GM19468 (cell line): ENCODE data around the gene GYS1.
"Not testable (repeated sequence)": the region's sequence is repeated elsewhere in the genome, so short reads cannot be mapped to it uniquely, and the experiment has no call there.

Experiments used
- ATAC-seq: cut with Tn5 transposase; IDR thresholded peaks from one replicate; pipeline ENCODE4 v1.9.1; 2021; ENCODE audit warnings: mild to moderate bottlenecking, moderate library complexity, moderate number of reproducible peaks; ENCODE audit not compliant: unreplicated experiment; ENCODE audit errors: extremely low read depth

The GYS1 gene

GRCh38 chr19:48993175-48994034 lies at the start of gene GYS1, which contains the start of gene RUVBL2:
Gene GYS1 (minus strand): TSS chr19:48993309. CDS start chr19:48993112, 197 bp downstream.
Gene RUVBL2 (plus strand): TSS chr19:48993887. CDS start chr19:48993912, 25 bp downstream.
- ATAC-seq: peak; percentile 67

- not testable (repeated sequence) for ATAC-seq
Measured at GRCh38 chr19:49042666-49043065, 49.6 kb upstream of the GYS1 start.

- ATAC-seq: no peak
Measured at GRCh38 chr19:49042177-49042576, 49.1 kb upstream of the GYS1 start.

GRCh38 chr19:49039736-49040135 lies 46.6 kb upstream of the GYS1 start:
- not testable (repeated sequence) for ATAC-seq

DNA sequence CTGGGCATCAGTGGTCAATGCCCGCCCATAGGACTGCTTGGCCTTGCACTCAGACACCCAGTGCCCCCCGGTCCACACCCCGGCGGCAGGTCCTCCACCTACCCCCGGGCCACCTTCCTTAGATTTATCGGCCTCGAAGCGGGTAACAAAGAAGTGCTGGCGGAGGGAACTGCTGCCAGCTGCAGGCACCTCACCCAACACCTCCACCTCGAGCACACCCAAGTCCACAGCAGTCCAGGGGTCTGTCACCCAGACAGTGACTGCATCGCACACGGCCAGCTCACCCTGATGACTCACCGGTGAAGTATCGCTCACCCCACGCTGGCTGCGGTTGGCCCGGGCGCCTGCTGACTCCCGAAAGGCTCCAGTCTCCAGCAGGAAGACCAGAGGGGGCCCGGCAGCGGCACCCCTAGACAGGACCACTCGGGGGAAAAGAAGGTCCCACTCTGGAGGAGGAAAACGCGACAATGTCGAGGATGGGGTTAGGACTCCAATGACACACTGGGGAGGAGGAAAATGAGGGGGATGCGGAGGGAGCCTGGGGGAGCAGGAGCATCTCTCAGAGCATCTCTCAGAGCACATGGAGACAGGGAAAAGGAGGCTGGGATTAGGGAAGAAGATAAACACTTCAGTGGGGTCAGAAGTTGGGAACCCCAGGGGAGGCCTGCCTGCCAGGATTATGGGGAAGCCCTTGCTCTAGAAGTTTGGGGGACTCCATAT lies 45.6 kb upstream of the GYS1 start:
- not testable (repeated sequence) for ATAC-seq

DNA sequence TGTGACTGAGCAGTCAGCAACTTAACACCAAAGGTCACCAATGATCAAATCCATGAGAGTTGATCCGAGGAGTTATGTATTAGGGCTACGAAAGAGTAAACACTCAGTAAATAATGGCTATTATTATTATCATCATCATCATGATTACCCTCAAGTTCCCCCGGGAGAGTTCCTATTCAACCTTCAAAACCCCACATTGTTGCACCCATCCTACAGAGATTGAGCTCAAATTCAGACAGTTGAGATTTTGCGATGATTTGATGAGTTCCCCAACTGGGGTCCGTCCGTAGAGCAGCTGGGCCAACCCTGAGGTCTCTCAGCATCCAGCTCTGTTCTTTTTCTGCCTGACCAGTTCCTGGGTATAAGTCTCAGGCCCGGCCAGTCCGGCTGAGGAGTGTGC lies 45.0 kb upstream of the GYS1 start:
- ATAC-seq: not testable (repeated sequence)

DNA sequence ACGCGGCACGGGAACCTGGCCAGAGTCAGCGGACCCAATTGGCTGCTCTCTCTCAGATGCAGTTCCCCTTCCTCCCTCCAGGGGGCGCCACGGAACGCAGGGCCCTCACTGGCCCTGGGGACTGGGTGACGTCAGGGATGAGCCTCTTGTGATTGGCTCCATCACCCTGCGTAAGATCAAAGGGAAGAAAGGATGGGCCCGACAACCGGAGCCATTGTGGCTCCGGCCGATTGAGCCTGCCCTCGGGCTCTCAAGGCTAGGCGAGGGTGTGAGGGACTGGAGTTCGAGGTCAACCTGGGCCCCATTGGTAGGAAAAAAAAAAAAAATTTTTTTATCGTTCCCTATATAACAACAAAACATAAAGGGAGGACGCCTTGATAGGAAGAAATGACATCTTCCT lies 43.7 kb upstream of the GYS1 start, which contains the start of gene CGB1:
TSS of gene CGB1 (minus strand) at position 81 of the 400 bp plus-strand sequence. CDS start 184 bp downstream, outside the sequence.
- not testable (repeated sequence) for ATAC-seq

GRCh38 chr19:49031642-49032301 lies 38.7 kb upstream of the GYS1 start, which contains the start of gene CGB2:
Gene CGB2 (plus strand): TSS chr19:49031890. CDS start chr19:49032096, 206 bp downstream.
- not testable (repeated sequence) for ATAC-seq

DNA sequence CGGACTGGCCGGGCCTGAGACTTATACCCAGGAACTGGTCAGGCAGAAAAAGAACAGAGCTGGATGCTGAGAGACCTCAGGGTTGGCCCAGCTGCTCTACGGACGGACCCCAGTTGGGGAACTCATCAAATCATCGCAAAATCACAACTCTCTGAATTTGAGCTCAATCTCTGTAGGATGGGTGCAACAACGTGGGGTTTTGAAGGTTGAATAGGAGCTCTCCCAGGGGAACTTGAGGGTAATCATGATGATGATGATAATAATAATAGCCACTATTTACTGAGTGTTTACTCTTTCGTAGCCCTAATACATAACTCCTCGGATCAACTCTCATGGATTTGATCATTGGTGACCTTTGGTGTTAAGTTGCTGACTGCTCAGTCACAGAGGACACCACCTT lies 37.2 kb upstream of the GYS1 start:
- ATAC-seq: not testable (repeated sequence)

DNA sequence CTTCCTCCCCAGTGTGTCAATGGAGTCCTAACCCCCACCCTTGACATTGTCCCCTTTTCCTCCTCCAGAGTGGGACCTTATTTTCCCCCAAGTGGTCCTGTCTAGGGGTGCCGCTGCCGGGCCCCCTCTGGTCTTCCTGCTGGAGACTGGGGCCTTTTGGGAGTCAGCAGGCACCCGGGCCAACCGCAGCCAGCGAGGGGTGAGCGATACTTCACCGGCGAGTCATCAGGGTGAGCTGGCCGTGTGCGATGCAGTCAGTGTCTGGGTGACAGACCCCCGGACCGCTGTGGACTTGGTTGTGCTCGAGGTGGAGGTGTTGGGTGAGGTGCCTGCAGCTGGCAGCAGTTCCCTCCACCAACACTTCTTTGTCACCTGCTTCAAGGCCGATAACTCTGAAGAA lies 36.6 kb upstream of the GYS1 start:
- ATAC-seq: not testable (repeated sequence)

GRCh38 chr19:49028686-49029085 lies 35.6 kb upstream of the GYS1 start:
- not testable (repeated sequence) for ATAC-seq

DNA sequence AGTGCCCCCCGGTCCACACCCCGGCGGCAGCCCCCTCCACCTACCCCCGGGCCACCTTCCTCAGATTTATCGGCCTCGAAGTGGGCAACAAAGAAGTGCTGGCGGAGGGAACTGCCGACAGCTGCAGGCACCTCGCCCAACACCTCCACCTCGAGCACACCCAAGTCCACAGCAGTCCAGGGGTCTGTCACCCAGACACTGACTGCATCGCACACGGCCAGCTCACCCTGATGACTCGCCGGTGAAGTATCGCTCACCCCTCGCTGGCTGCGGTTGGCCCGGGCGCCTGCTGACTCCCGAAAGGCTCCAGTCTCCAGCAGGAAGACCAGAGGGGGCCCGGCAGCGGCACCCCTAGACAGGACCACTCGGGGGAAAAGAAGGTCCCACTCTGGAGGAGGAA lies 32.5 kb upstream of the GYS1 start:
- not testable (repeated sequence) for ATAC-seq

DNA sequence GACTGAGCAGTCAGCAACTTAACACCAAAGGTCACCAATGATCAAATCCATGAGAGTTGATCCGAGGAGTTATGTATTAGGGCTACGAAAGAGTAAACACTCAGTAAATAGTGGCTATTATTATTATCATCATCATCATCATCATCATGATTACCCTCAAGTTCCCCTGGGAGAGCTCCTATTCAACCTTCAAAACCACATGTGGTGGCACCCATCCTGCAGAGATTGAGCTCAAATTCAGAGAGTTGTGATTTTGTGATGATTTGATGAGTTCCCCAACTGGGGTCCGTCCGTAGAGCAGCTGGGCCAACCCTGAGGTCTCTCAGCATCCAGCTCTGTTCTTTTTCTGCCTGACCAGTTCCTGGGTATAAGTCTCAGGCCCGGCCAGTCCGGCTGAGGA lies 32.0 kb upstream of the GYS1 start:
- ATAC-seq: not testable (repeated sequence)

DNA sequence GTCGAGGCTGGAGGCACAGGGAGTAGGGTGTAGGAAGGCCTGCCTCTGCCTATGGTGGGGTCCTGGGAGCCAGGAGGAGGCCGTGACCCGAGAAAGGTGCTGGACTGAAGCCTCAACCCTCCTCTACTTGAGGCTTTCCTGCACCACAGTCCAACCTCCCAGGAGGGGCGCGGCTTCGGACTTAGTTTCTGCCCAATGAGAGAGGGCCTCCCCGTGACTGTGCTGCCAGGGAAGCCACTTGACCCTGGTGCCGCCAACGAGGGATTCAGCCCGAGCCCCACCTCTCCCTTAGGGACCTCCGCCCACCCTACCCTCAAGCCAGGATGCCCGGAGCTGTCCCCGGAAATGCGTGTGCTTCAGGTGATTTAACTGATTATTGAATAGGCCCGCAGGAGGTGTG lies 31.1 kb upstream of the GYS1 start, which contains the start of gene CGB3:
TSS of gene CGB3 (minus strand) at position 101 of the 400 bp plus-strand sequence. CDS start 362 bp downstream, outside the sequence.
- ATAC-seq: not testable (repeated sequence)

GRCh38 chr19:49022116-49022515 lies 29.0 kb upstream of the GYS1 start:
- no peak for ATAC-seq

- no peak for ATAC-seq
Measured at GRCh38 chr19:49020931-49021895, 28.1 kb upstream of the GYS1 start.

GRCh38 chr19:49020342-49020741 lies 27.2 kb upstream of the GYS1 start:
- no peak for ATAC-seq

- no peak for ATAC-seq
Measured at GRCh38 chr19:49019242-49019932, 26.3 kb upstream of the GYS1 start.
